Suprapubic skin (tissue), 4 donors: ENCODE measurements around the gene KIAA1755. TPM values are rescaled to one million over a fixed set of nuclear protein-coding genes. Genes with fewer than 3 reads are reported as not detected.

Experiments used
- DNase-seq, 2 donors: peaks; one replicate each; pipeline ENCODE4 v3.0.0-alpha.2; 2019; ENCODE audit warnings: low spot score in 2 of 2
- H3K27ac ChIP-seq: fragments of 200-600 bp; sonication (generic); one replicate; pipeline ENCODE4 v1.5.1; 2019
- H3K27me3 ChIP-seq: fragments of 200-600 bp; sonication (generic); one replicate; pipeline ENCODE4 v1.5.1; 2019
- H3K36me3 ChIP-seq: fragments of 200-600 bp; sonication (generic); one replicate; pipeline ENCODE4 v1.5.1; 2019
- H3K4me1 ChIP-seq: fragments of 200-600 bp; sonication (generic); one replicate; pipeline ENCODE4 v1.5.1; 2019
- H3K4me3 ChIP-seq: fragments of 200-600 bp; sonication (generic); one replicate; pipeline ENCODE4 v1.5.1; 2019; ENCODE audit warnings: mild to moderate bottlenecking
- H3K9me3 ChIP-seq: fragments of 200-600 bp; sonication (generic); one replicate; pipeline ENCODE4 v1.5.1; 2019
- CTCF ChIP-seq, 2 donors: fragments of 200-600 bp in 1 of 2; fragments of 450-650 bp in 1 of 2; sonication (generic) in 1 of 2; IDR thresholded peaks; one replicate each; pipeline ENCODE4 v1.5.1; 2016 to 2019; ENCODE audit warnings: antibody characterized with exemption in 2 of 2, mild to moderate bottlenecking in 1 of 2, moderate library complexity in 1 of 2
- EP300 ChIP-seq: sonication (generic); formaldehyde crosslinking; IDR thresholded peaks from one replicate; pipeline ENCODE4 v1.6.1; 2017; ENCODE audit warnings: antibody characterized with exemption
- POLR2A ChIP-seq, 2 donors: fragments of 450-650 bp; IDR thresholded peaks; one replicate each; pipeline ENCODE4 v1.6.1; 2017; ENCODE audit warnings: antibody characterized with exemption in 2 of 2, mild to moderate bottlenecking in 2 of 2, moderate library complexity in 2 of 2
- POLR2AphosphoS5 ChIP-seq, 3 donors: sonication (generic); formaldehyde crosslinking; IDR thresholded peaks; one replicate each; pipeline ENCODE4 v1.6.1; 2017; ENCODE audit warnings: antibody characterized with exemption in 3 of 3
- WGBS: methylation state at CpG from one replicate; pipeline ENCODE4 v1.1.5; 2018; 5-methylcytosine and 5-hydroxymethylcytosine counted together
- total RNA-seq, 4 donors: library from RNA; depleted of rRNA; stranded (reverse); fragments of >200 nt; gene quantifications; one replicate each; pipeline ENCODE4 v1.1.0, GENCODE V29; 2016

KIAA1755 gene
- total RNA-seq, 4 donors from 2014 or later, result 1.2 to 3.3 (median 2.0) TPM; not detected in 1

GRCh38 chr20:38245753-38246152 lies 14.8 kb downstream of the KIAA1755 start:
- H3K9me3 ChIP-seq, result no peaks in the 10 kb centered on the region
- H3K36me3 ChIP-seq, result no peaks in the 10 kb centered on the region
- no peaks in the 10 kb centered on the region for H3K4me1 ChIP-seq
- WGBS, result 82% methylated on average over 9 of the region's 9 CpGs
- no peak overlapping the region for H3K27ac ChIP-seq
- TF ChIP-seq EP300 (no peak), POLR2A (IDR thresholded peaks at IDR 0.05) (no peak), CTCF (IDR thresholded peaks at IDR 0.05) (no peak), POLR2AphosphoS5 (IDR thresholded peaks at IDR 0.05) (no peak)
- no peaks in the 10 kb centered on the region for H3K27me3 ChIP-seq
- H3K4me3 ChIP-seq, result no peak overlapping the region
- no peak for DNase-seq

- no peaks in the 10 kb centered on the region for H3K4me1 ChIP-seq
- no peak for TF ChIP-seq POLR2AphosphoS5 (IDR thresholded peaks at IDR 0.05)
- TF ChIP-seq POLR2A (IDR thresholded peaks at IDR 0.05), result no peak
- no peak for TF ChIP-seq CTCF (IDR thresholded peaks at IDR 0.05)
- TF ChIP-seq EP300, result no peak
- 83% methylated on average over 2 of the region's 2 CpGs for WGBS
Measured at GRCh38 chr20:38243709-38244020, 16.9 kb downstream of the KIAA1755 start.

GRCh38 chr20:38242848-38243708 lies 17.5 kb downstream of the KIAA1755 start:
- peaks cover 4% of the 10 kb centered on the region for H3K27me3 ChIP-seq
- no peak for DNase-seq
- TF ChIP-seq CTCF (IDR thresholded peaks at IDR 0.05) (peak in 1 of 2 donors; percentile 17), POLR2AphosphoS5 (IDR thresholded peaks at IDR 0.05) (no peak)
- 55% methylated on average over 5 of the region's 5 CpGs for WGBS
- no peak overlapping the region for H3K4me3 ChIP-seq
- no peaks in the 10 kb centered on the region for H3K36me3 ChIP-seq
- H3K4me1 ChIP-seq, result no peaks in the 10 kb centered on the region
- no peak overlapping the region for H3K27ac ChIP-seq
- H3K9me3 ChIP-seq, result no peaks in the 10 kb centered on the region

More at GRCh38 chr20:38243709-38244020, 16.9 kb downstream of the KIAA1755 start:
- no peak for DNase-seq
- Histone ChIP-seq H3K27ac (no peak overlapping the region), H3K36me3 (no peaks in the 10 kb centered on the region), H3K27me3 (peaks cover 4% of the 10 kb centered on the region), H3K9me3 (no peaks in the 10 kb centered on the region), H3K4me3 (no peak overlapping the region)

- Histone ChIP-seq H3K27me3 (peaks cover 4% of the 10 kb centered on the region), H3K27ac (no peak overlapping the region), H3K4me3 (no peak overlapping the region), H3K9me3 (no peaks in the 10 kb centered on the region), H3K4me1 (no peaks in the 10 kb centered on the region), H3K36me3 (no peaks in the 10 kb centered on the region)
- TF ChIP-seq POLR2AphosphoS5 (IDR thresholded peaks at IDR 0.05) (no peak), CTCF (IDR thresholded peaks at IDR 0.05) (no peak), POLR2A (IDR thresholded peaks at IDR 0.05) (no peak), EP300 (no peak)
- no peak for DNase-seq
- 100% methylated on average over 3 of the region's 3 CpGs for WGBS
Measured at GRCh38 chr20:38241201-38241600, 19.3 kb downstream of the KIAA1755 start.

- TF ChIP-seq EP300 (no peak), POLR2AphosphoS5 (IDR thresholded peaks at IDR 0.05) (no peak), POLR2A (IDR thresholded peaks at IDR 0.05) (no peak), CTCF (IDR thresholded peaks at IDR 0.05) (no peak)
- H3K36me3 ChIP-seq, result no peaks in the 10 kb centered on the region
- H3K27ac ChIP-seq, result no peak overlapping the region
- no peaks in the 10 kb centered on the region for H3K4me1 ChIP-seq
- WGBS, result 49% methylated on average over 3 of the region's 3 CpGs
- no peaks in the 10 kb centered on the region for H3K9me3 ChIP-seq
- no peak overlapping the region for H3K4me3 ChIP-seq
- H3K27me3 ChIP-seq, result peaks cover 4% of the 10 kb centered on the region
- no peak for DNase-seq
Measured at GRCh38 chr20:38239441-38239840, 21.1 kb downstream of the KIAA1755 start.
